Activated CD8-positive, alpha-beta memory T cell treated with anti-CD3 and anti-CD28 coated beads, Interleukin-2, amount 10 ng/mL, durations not matched to agents 7 days and 5 days (primary cell): Measurements from ENCODE around the gene RASAL3. TPM values are rescaled to one million over a fixed set of nuclear protein-coding genes. Genes with fewer than 3 reads are reported as not detected.
"Not testable (repeated sequence)": the region's sequence is repeated elsewhere in the genome, so short reads cannot be mapped to it uniquely, and the experiment has no call there.

Experiments used
- ATAC-seq: fragments of 150-1000 bp; cut with Tn5 transposase; one replicate; pipeline ENCODE4 v1.10.0; 2021; ENCODE audit warnings: moderate library complexity
- CTCF ChIA-PET: fragments of 350-600 bp; sonication (Branson Sonifier 250); formaldehyde crosslinking; loops from one replicate; lab custom pipeline; 2021; ENCODE audit warnings: antibody characterized with exemption; lab: Charles Lee
- DNase-seq: peaks from one replicate; pipeline ENCODE4 v3.0.0-alpha.2; 2020
- H3K27ac Mint-ChIP-seq: one replicate; pipeline ENCODE4 v1.8.0; 2021; ENCODE audit warnings: mild to moderate bottlenecking, mixed read lengths
- H3K27me3 Mint-ChIP-seq: one replicate; pipeline ENCODE4 v1.8.0; 2021; ENCODE audit warnings: mixed read lengths
- H3K36me3 Mint-ChIP-seq: one replicate; pipeline ENCODE4 v1.8.0; 2021; ENCODE audit warnings: mild to moderate bottlenecking, mixed read lengths
- H3K4me1 Mint-ChIP-seq: one replicate; pipeline ENCODE4 v1.8.0; 2021; ENCODE audit warnings: mixed read lengths
- H3K4me3 Mint-ChIP-seq: one replicate; pipeline ENCODE4 v1.8.0; 2021; ENCODE audit warnings: mild to moderate bottlenecking, moderate library complexity, mixed read lengths
- H3K9me3 Mint-ChIP-seq: one replicate; pipeline ENCODE4 v1.8.0; 2022; ENCODE audit warnings: low read depth, mixed read lengths
- total RNA-seq, 2 experiments: library from RNA; stranded (reverse); gene quantifications; one replicate each; pipeline ENCODE4 v1.2.3, GENCODE V29; 2021

The RASAL3 gene
- total RNA-seq, 2 experiments from 2014 or later, result 166 to 172 TPM

DNA sequence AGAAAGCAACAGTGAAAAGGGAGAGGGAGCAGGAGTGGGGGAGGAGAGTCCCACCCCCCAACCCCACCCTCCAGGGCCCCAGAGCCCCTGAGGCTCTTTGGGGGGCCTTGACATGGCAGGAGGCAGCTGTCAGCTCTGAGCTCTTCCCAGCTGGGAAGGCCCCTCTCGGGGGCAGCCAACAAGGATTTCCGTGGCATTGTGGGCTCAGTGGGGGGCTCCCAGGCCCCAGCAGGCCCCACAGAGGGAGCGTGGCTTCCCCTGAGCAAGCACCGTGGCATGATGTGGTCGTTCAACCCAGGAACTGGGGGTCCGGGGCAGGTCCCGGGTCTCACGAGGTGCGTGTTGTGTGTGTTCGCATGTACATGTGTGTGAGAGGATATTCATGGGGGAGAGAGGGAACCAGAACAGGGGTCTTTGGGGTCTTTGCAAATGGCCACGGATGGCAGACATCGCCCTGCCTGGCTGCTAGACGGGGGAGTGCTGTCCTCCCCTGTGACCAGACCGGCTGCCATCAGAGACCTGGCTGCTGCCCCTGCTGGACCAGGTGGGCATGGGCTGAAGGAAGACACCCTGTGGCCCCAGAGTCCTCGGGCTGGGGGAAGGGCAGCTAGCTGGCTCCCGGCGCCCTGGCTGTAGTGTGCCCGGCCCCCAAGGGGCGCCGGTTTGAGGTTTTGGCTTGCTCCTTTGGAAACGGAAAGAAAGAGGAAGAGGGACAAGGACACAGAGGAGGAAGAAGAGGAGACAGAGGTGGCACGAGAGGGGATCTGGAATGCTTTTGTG, 41.9 kb downstream of the RASAL3 start:
- H3K4me1 Mint-ChIP-seq, result peaks cover 21% of the 10 kb centered on the region
- CTCF ChIA-PET, result interaction anchor here (4.0 to 7.6 kb wide), 2 partner anchors 7 to 130 kb away, joined by 36 to 198 read pairs; no protein-coding TSS in a partner anchor
- H3K36me3 Mint-ChIP-seq, result peaks cover 46% of the 10 kb centered on the region
- H3K4me3 Mint-ChIP-seq, result no peak overlapping the region
- H3K27ac Mint-ChIP-seq, result no peak overlapping the region
- DNase-seq (no peak), ATAC-seq (no peak)
- no peaks in the 10 kb centered on the region for H3K27me3 Mint-ChIP-seq
- no peaks in the 10 kb centered on the region for H3K9me3 Mint-ChIP-seq

DNA sequence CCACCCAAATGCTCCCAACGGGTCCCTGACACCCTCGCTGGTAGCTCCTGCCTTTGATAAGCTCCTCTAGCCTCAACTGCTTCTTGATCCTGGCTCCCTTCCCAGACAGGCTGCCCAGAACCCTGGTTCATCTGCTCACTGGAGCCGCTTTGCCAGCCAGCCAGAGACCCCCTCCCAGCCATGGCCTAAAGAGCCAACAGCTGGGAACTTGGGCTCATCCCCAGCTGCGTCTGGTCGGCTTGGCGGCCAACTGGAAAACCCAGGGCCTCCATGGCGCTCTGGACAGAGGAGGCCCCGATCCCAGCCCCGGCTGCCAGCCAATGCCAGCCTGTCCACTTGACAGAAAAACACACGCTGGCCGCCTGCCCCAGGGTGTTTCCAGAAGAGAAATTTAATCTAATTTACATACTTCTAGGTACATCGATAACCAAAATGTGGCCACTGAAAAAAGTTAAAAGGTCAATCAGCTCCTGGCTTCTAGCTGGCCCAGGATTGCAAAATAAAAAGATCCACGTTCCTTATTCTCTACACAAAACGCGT, 42.6 kb downstream of the RASAL3 start:
- H3K27me3 Mint-ChIP-seq, result no peaks in the 10 kb centered on the region
- ATAC-seq, result no peak
- CTCF ChIA-PET, result interaction anchor here (1.2 to 7.6 kb wide), 3 partner anchors 8 to 245 kb away, joined by 5 to 198 read pairs (median 36); no protein-coding TSS in a partner anchor
- H3K4me3 Mint-ChIP-seq, result no peak overlapping the region
- no peak for DNase-seq
- H3K27ac Mint-ChIP-seq, result no peak overlapping the region
- peaks cover 39% of the 10 kb centered on the region for H3K36me3 Mint-ChIP-seq
- peaks cover 27% of the 10 kb centered on the region for H3K4me1 Mint-ChIP-seq
- H3K9me3 Mint-ChIP-seq, result no peaks in the 10 kb centered on the region

- Mint-ChIP-seq H3K36me3 (peaks cover 37% of the 10 kb centered on the region), H3K27ac (no peak overlapping the region), H3K27me3 (no peaks in the 10 kb centered on the region), H3K4me1 (peaks cover 33% of the 10 kb centered on the region), H3K9me3 (no peaks in the 10 kb centered on the region), H3K4me3 (no peak overlapping the region)
- DNase-seq (no peak), ATAC-seq (no peak)
- CTCF ChIA-PET, result interaction anchor here (1.2 to 7.6 kb wide), 3 partner anchors 8 to 244 kb away, joined by 5 to 198 read pairs (median 36); no protein-coding TSS in a partner anchor
Measured at GRCh38 chr19:15421136-15421695, 43.1 kb downstream of the RASAL3 start.

DNA sequence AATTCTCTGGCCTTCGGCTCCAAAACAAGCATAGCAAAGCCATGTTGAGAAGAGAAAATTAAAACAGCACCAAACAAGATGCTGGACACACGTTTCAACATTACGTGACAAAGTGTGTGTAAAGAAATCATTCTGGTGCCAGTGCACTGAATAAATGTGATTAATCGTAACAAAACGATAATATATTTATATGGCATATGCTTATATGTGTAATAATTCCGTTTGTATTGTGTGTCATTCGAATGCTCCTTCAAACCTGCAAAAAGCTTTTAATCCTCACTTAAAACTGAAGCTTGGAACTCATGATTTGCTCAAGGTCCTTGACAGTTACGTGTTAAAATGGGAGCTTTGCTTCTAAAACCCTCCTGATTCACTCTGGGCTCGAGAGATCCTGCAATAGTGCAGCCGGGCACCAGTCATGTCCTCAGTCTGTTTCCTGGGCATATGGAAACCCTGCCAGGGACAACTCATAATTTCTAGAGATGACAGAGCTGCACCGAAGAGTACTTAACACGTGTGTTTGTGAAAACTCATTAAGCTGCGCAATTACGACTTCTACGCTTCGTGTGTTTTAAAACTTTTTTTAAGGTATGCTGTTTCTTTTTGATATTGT, 44.8 kb downstream of the RASAL3 start:
- Mint-ChIP-seq H3K4me1 (peaks cover 36% of the 10 kb centered on the region), H3K9me3 (no peaks in the 10 kb centered on the region), H3K4me3 (peak overlapping the region; percentile 92), H3K27me3 (no peaks in the 10 kb centered on the region), H3K36me3 (peaks cover 30% of the 10 kb centered on the region), H3K27ac (peak overlapping the region; percentile 70)
- no peak for ATAC-seq
- no peak for DNase-seq
- CTCF ChIA-PET, result interaction anchor here (0.6 to 7.6 kb wide), 43 partner anchors 10 to 847 kb away, joined by 3 to 198 read pairs (median 5); partner anchors contain the start of genes AKAP8, BRD4, NDUFB7 and RASAL3

GRCh38 chr19:15418579-15419412, 45.5 kb downstream of the RASAL3 start, which contains the start of gene AKAP8L:
Gene AKAP8L (minus strand): TSS chr19:15418988. CDS start chr19:15418923, 65 bp downstream.
- peaks cover 36% of the 10 kb centered on the region for H3K4me1 Mint-ChIP-seq
- CTCF ChIA-PET, result interaction anchor here (0.6 to 7.6 kb wide), 43 partner anchors 9 to 846 kb away, joined by 3 to 198 read pairs (median 5); partner anchors contain the start of genes AKAP8, BRD4, NDUFB7 and RASAL3
- peaks cover 24% of the 10 kb centered on the region for H3K36me3 Mint-ChIP-seq
- peak within 1 kb of the TSS; percentile 94 for H3K27ac Mint-ChIP-seq
- no peaks in the 10 kb centered on the region for H3K9me3 Mint-ChIP-seq
- peak within 1 kb of the TSS; percentile 92 for H3K4me3 Mint-ChIP-seq
- DNase-seq (peak; percentile 100), ATAC-seq (peak; percentile 98)
- no peaks in the 10 kb centered on the region for H3K27me3 Mint-ChIP-seq

- Mint-ChIP-seq H3K27me3 (no peaks in the 10 kb centered on the region), H3K27ac (peak overlapping the region; percentile 94), H3K36me3 (peaks cover 19% of the 10 kb centered on the region), H3K4me1 (peaks cover 39% of the 10 kb centered on the region), H3K9me3 (no peaks in the 10 kb centered on the region), H3K4me3 (peak overlapping the region; percentile 92)
- CTCF ChIA-PET, result interaction anchor here (1.0 to 7.6 kb wide), 21 partner anchors 12 to 419 kb away, joined by 3 to 198 read pairs (median 9); partner anchors contain the start of genes AKAP8 and RASAL3
- no peak for ATAC-seq
- DNase-seq, result no peak
Measured at GRCh38 chr19:15418231-15418578, 46.1 kb downstream of the RASAL3 start.

- peak overlapping the region; percentile 92 for H3K4me3 Mint-ChIP-seq
- H3K4me1 Mint-ChIP-seq, result peaks cover 42% of the 10 kb centered on the region
- peaks cover 14% of the 10 kb centered on the region for H3K36me3 Mint-ChIP-seq
- no peak for DNase-seq
- no peaks in the 10 kb centered on the region for H3K27me3 Mint-ChIP-seq
- H3K9me3 Mint-ChIP-seq, result no peaks in the 10 kb centered on the region
- peak overlapping the region; percentile 94 for H3K27ac Mint-ChIP-seq
- ATAC-seq, result no peak
- CTCF ChIA-PET, result interaction anchor here (1.9 to 7.6 kb wide), 7 partner anchors 12 to 241 kb away, joined by 5 to 198 read pairs (median 17); partner anchors contain the start of gene RASAL3
Measured at GRCh38 chr19:15417699-15418098, 46.6 kb downstream of the RASAL3 start.

DNA sequence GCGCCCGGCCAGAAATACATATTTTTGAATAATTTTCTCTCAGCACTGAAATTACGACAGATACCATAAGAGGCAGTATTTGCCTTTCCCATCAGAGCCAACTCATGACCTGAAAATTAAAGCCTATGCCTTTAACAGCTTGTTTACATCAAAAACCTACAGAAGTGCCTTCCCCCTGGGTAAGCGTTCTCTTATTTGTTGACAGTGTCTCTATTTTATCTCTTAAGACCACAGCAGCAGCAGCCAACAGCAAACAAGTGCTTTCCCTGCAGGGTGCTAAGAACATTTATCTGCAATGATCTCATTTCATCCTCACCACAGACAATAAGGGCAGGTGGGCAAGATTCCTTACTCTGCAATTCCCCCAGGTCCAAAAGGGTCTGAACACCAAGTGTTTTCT, 51.5 kb downstream of the RASAL3 start:
- Mint-ChIP-seq H3K27ac (no peak overlapping the region), H3K27me3 (no peaks in the 10 kb centered on the region), H3K9me3 (no peaks in the 10 kb centered on the region), H3K4me1 (peaks cover 32% of the 10 kb centered on the region), H3K36me3 (peaks cover 16% of the 10 kb centered on the region), H3K4me3 (no peak overlapping the region)
- CTCF ChIA-PET, result no interaction called here
- DNase-seq (no peak), ATAC-seq (no peak)

GRCh38 chr19:15411351-15411750, 53.0 kb downstream of the RASAL3 start:
- peaks cover 15% of the 10 kb centered on the region for H3K36me3 Mint-ChIP-seq
- peaks cover 20% of the 10 kb centered on the region for H3K4me1 Mint-ChIP-seq
- ATAC-seq, result not testable (repeated sequence)

GRCh38 chr19:15404780-15405211, 59.5 kb downstream of the RASAL3 start:
- peak overlapping the region; percentile 58 for H3K27ac Mint-ChIP-seq
- CTCF ChIA-PET, result interaction anchor here (1.0 kb wide), 1 partner anchor 14 kb away, joined by 5 read pairs; the partner anchor contains the start of gene AKAP8L
- H3K36me3 Mint-ChIP-seq, result peaks cover 16% of the 10 kb centered on the region
- H3K9me3 Mint-ChIP-seq, result no peaks in the 10 kb centered on the region
- H3K4me1 Mint-ChIP-seq, result peaks cover 16% of the 10 kb centered on the region
- DNase-seq (no peak), ATAC-seq (peak; percentile 20)
- no peak overlapping the region for H3K4me3 Mint-ChIP-seq
- no peaks in the 10 kb centered on the region for H3K27me3 Mint-ChIP-seq

More at GRCh38 chr19:15411351-15411750, 53.0 kb downstream of the RASAL3 start:
- CTCF ChIA-PET, H3K27me3 Mint-ChIP-seq, H3K4me3 Mint-ChIP-seq, DNase-seq, H3K27ac Mint-ChIP-seq, H3K9me3 Mint-ChIP-seq: not testable (repeated sequence)

DNA sequence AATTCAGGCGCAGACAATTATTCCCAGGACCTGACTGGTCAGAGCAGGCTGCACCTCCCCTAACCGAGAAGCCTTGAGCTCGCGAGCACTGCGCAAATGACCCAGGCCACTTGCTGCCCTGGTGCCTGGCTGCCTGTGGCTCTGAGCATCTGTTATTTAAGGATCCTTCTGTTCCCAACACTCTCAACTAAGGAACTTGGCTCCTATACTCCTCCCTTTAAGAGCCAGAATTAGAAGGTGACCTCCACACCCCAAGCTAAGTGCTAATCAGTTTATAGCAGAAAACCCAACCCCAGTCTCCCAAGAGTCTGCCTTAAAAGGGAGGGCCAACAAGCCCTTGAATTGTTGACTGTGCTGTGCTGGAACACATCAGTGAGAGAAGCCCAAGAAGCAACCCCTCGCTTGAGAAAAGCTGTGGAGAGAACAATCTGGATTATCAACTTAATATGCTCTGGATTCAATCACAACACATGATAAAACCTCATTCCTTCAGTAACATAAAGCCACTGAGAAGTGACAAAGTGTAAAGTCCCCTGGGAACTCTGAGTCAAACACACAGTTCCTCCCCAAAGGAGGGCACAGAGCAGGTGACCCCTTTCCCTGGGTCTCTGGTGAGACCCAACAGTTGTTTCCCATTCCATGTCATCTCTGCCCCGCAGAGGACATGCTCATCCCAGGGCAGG, 60.1 kb downstream of the RASAL3 start:
- Mint-ChIP-seq H3K9me3 (no peaks in the 10 kb centered on the region), H3K4me1 (peaks cover 12% of the 10 kb centered on the region), H3K27me3 (no peaks in the 10 kb centered on the region), H3K27ac (no peak overlapping the region), H3K36me3 (peaks cover 15% of the 10 kb centered on the region), H3K4me3 (no peak overlapping the region)
- DNase-seq (no peak), ATAC-seq (no peak)
- CTCF ChIA-PET, result no interaction called here

DNA sequence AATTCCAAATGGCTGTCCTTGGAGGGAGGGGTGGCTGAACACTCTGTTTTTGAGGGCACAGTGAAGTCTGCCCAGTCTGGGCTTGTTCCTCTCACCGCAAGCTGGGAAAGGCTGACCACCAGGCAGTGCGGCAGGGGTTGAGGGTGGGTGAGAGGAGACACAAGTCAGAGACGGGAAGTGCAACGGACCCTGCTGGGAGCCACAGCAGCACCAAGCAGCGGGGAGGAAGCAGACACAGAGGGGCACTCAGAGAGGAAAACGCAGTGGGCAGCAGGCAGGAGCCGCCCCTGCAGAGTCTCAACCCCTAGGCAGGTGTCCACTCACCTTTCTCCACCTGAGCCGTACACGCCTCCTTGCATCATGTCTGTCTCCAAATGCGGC, 61.2 kb downstream of the RASAL3 start:
- ATAC-seq (no peak), DNase-seq (no peak)
- H3K4me1 Mint-ChIP-seq, result peaks cover 12% of the 10 kb centered on the region
- CTCF ChIA-PET, result no interaction called here
- no peaks in the 10 kb centered on the region for H3K27me3 Mint-ChIP-seq
- no peak overlapping the region for H3K4me3 Mint-ChIP-seq
- H3K36me3 Mint-ChIP-seq, result peaks cover 13% of the 10 kb centered on the region
- no peak overlapping the region for H3K27ac Mint-ChIP-seq
- no peaks in the 10 kb centered on the region for H3K9me3 Mint-ChIP-seq
